ENCODE measurements around the gene ZBTB46. TPM values are rescaled to one million over a fixed set of nuclear protein-coding genes. Genes with fewer than 3 reads are reported as not detected.

Gene ZBTB46
- polyA plus RNA-seq, 3 donors = 0.07 to 2.3 (median 0.37) TPM

DNA sequence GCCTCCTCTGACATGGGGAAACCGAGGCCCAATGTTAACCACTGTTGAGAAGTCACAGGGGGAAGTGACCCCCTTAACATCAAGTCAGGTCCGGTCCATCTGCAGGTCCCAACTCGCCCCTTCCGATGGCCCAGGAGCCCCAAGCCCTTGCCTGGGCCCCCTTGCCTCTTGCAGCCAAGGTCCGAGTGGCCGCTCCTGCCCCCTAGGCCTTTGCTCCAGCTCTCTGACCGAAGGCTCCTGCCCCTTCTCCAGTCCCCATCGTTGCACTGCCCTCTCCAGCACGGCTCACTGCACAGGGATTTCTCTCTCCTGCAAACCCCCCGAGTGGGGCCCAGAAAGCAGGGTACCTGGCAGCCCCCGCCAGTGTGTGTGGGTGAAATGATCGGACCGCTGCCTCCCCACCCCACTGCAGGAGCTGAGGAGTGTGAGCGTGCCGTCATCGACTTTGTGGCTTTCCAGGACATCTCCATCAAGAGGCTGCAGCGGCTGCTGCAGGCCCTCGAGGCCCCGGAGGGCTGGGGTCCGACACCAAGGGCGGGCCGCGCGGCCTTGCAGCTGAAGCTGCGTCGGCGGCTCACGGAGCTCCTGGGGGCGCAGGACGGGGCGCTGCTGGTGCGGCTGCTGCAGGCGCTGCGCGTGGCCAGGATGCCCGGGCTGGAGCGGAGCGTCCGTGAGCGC, 133.1 kb downstream of the ZBTB46 start:
- H4K20me1 ChIP-seq (ENCODE audit: insufficient read depth, low read length) = peaks cover 54% of the 10 kb centered on the region
- peaks cover 16% of the 10 kb centered on the region in 2 donors for H3K4me1 ChIP-seq (ENCODE audit: control insufficient read depth in 1 of 2, insufficient read depth in 2 of 2, low read length in 2 of 2)
- no peak overlapping the region for H2AFZ ChIP-seq (ENCODE audit: insufficient read depth, low read depth, low read length, poor library complexity, severe bottlenecking)
- no peak overlapping the region for H3K27ac ChIP-seq (ENCODE audit: low read depth in 1 of 2, low read length in 2 of 2)
- peaks cover 0 to 12% of the 10 kb centered on the region in 2 donors for H3K27me3 ChIP-seq (ENCODE audit: control insufficient read depth in 2 of 2, insufficient read depth in 2 of 2, low read length in 2 of 2)
- intact Hi-C loops (cut with micrococcal nuclease) = no loop called here
- no peaks in the 10 kb centered on the region for H3K9me3 ChIP-seq (replicated peaks in 1 of 2; ENCODE audit: control insufficient read depth in 1 of 2, insufficient read depth in 1 of 2, low read length in 2 of 2)
- H3K4me3 ChIP-seq (replicated peaks in 1 of 3; ENCODE audit: low read depth in 2 of 3, low read length in 3 of 3) = no peak overlapping the region
- peak in 1 of 3 donors; percentile 2 for DNase-seq
- Mint-ChIP-seq H3K27ac (no peak overlapping the region), H3K27me3 (ENCODE audit: low read depth in 3 of 3) (peaks cover 2 to 21% (median 3%) of the 10 kb centered on the region in 3 donors), H3K9me3 (no peaks in the 10 kb centered on the region), H3K4me3 (peak overlapping the region in 1 of 2 donors; percentile 21), H3K4me1 (peaks cover 16% of the 10 kb centered on the region), H3K36me3 (peaks cover 5 to 9% of the 10 kb centered on the region in 2 donors)
- peaks cover 0 to 9% of the 10 kb centered on the region in 2 donors for H3K36me3 ChIP-seq (replicated peaks in 1 of 2; ENCODE audit: control insufficient read depth in 1 of 2, insufficient read depth in 2 of 2, low read length in 2 of 2)
- H3K9ac ChIP-seq (ENCODE audit: insufficient read depth, low read length, poor library complexity, severe bottlenecking) = no peak overlapping the region
- WGBS (ENCODE audit: insufficient coverage) = 94% methylated on average over 18 of the region's 40 CpGs
- H3K79me2 ChIP-seq (ENCODE audit: insufficient read depth, low read length) = no peaks in the 10 kb centered on the region
- H3K4me2 ChIP-seq (replicated peaks; ENCODE audit: extremely low read depth, low read length, poor library complexity, severe bottlenecking) = no peak overlapping the region
- TF ChIP-seq, protein P1, sequence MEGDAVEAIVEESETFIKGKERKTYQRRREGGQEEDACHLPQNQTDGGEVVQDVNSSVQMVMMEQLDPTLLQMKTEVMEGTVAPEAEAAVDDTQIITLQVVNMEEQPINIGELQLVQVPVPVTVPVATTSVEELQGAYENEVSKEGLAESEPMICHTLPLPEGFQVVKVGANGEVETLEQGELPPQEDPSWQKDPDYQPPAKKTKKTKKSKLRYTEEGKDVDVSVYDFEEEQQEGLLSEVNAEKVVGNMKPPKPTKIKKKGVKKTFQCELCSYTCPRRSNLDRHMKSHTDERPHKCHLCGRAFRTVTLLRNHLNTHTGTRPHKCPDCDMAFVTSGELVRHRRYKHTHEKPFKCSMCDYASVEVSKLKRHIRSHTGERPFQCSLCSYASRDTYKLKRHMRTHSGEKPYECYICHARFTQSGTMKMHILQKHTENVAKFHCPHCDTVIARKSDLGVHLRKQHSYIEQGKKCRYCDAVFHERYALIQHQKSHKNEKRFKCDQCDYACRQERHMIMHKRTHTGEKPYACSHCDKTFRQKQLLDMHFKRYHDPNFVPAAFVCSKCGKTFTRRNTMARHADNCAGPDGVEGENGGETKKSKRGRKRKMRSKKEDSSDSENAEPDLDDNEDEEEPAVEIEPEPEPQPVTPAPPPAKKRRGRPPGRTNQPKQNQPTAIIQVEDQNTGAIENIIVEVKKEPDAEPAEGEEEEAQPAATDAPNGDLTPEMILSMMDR (IDR thresholded peaks at IDR 0.05) = no peak

DNA sequence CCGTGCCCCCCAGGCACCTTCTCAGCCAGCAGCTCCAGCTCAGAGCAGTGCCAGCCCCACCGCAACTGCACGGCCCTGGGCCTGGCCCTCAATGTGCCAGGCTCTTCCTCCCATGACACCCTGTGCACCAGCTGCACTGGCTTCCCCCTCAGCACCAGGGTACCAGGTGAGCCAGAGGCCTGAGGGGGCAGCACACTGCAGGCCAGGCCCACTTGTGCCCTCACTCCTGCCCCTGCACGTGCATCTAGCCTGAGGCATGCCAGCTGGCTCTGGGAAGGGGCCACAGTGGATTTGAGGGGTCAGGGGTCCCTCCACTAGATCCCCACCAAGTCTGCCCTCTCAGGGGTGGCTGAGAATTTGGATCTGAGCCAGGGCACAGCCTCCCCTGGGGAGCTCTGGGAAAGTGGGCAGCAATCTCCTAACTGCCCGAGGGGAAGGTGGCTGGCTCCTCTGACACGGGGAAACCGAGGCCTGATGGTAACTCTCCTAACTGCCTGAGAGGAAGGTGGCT, 133.7 kb downstream of the ZBTB46 start:
- Histone ChIP-seq H3K27ac (ENCODE audit: low read depth in 1 of 2, low read length in 2 of 2) (no peak overlapping the region), H3K79me2 (ENCODE audit: insufficient read depth, low read length) (no peaks in the 10 kb centered on the region)
- H3K36me3 Mint-ChIP-seq = peaks cover 5 to 9% of the 10 kb centered on the region in 2 donors

More for the DNA sequence above, 133.7 kb downstream of the ZBTB46 start:
- peak overlapping the region in 1 of 2 donors; percentile 57 for H3K4me3 Mint-ChIP-seq
- H4K20me1 ChIP-seq (ENCODE audit: insufficient read depth, low read length) = peaks cover 52% of the 10 kb centered on the region
- H3K27me3 Mint-ChIP-seq (ENCODE audit: low read depth in 3 of 3) = peaks cover 2 to 21% (median 3%) of the 10 kb centered on the region in 3 donors
- H3K27me3 ChIP-seq (ENCODE audit: control insufficient read depth in 2 of 2, insufficient read depth in 2 of 2, low read length in 2 of 2) = peaks cover 0 to 12% of the 10 kb centered on the region in 2 donors
- H3K9me3 ChIP-seq (replicated peaks in 1 of 2; ENCODE audit: control insufficient read depth in 1 of 2, insufficient read depth in 1 of 2, low read length in 2 of 2) = no peaks in the 10 kb centered on the region
- WGBS (ENCODE audit: insufficient coverage) = 55% methylated on average over 5 of the region's 7 CpGs
- H3K4me2 ChIP-seq (replicated peaks; ENCODE audit: extremely low read depth, low read length, poor library complexity, severe bottlenecking) = no peak overlapping the region
- DNase-seq = peak in 1 of 3 donors; percentile 3
- peaks cover 0 to 9% of the 10 kb centered on the region in 2 donors for H3K36me3 ChIP-seq (replicated peaks in 1 of 2; ENCODE audit: control insufficient read depth in 1 of 2, insufficient read depth in 2 of 2, low read length in 2 of 2)
- no peaks in the 10 kb centered on the region for H3K9me3 Mint-ChIP-seq
- peaks cover 16% of the 10 kb centered on the region in 2 donors for H3K4me1 ChIP-seq (ENCODE audit: control insufficient read depth in 1 of 2, insufficient read depth in 2 of 2, low read length in 2 of 2)
- intact Hi-C loops (cut with micrococcal nuclease) = no loop called here
- H3K4me3 ChIP-seq (replicated peaks in 1 of 3; ENCODE audit: low read depth in 2 of 3, low read length in 3 of 3) = no peak overlapping the region
- H3K27ac Mint-ChIP-seq = no peak overlapping the region
- TF ChIP-seq, protein P1 (IDR thresholded peaks at IDR 0.05) = no peak
- peaks cover 16% of the 10 kb centered on the region for H3K4me1 Mint-ChIP-seq
- no peak overlapping the region for H2AFZ ChIP-seq (ENCODE audit: insufficient read depth, low read depth, low read length, poor library complexity, severe bottlenecking)
- H3K9ac ChIP-seq (ENCODE audit: insufficient read depth, low read length, poor library complexity, severe bottlenecking) = no peak overlapping the region
